HFF-Myc (cell line): ENCODE data around the gene USP34.
A peak's percentile ranks its signal among the peaks of the same experiment; 100 is the strongest.

Experiments used
- DNase-seq: peaks from one replicate; pipeline ENCODE4 v3.0.0-alpha.2; 2011; ENCODE audit warnings: low read depth; ENCODE audit errors: extremely low read depth
- H3K4me3 ChIP-seq: replicated peaks from 2 replicates; pipeline ENCODE4 v1.5.1; 2011; ENCODE audit warnings: low read depth, mild to moderate bottlenecking, control low read depth, low read length
- TF ChIP-seq, protein P1 (sequence below): IDR thresholded peaks from 2 replicates; pipeline ENCODE4 v1.5.1; 2012; ENCODE audit warnings: mild to moderate bottlenecking, low read depth, low read length, control low read depth; ENCODE audit errors: missing control alignments

USP34 gene

DNA sequence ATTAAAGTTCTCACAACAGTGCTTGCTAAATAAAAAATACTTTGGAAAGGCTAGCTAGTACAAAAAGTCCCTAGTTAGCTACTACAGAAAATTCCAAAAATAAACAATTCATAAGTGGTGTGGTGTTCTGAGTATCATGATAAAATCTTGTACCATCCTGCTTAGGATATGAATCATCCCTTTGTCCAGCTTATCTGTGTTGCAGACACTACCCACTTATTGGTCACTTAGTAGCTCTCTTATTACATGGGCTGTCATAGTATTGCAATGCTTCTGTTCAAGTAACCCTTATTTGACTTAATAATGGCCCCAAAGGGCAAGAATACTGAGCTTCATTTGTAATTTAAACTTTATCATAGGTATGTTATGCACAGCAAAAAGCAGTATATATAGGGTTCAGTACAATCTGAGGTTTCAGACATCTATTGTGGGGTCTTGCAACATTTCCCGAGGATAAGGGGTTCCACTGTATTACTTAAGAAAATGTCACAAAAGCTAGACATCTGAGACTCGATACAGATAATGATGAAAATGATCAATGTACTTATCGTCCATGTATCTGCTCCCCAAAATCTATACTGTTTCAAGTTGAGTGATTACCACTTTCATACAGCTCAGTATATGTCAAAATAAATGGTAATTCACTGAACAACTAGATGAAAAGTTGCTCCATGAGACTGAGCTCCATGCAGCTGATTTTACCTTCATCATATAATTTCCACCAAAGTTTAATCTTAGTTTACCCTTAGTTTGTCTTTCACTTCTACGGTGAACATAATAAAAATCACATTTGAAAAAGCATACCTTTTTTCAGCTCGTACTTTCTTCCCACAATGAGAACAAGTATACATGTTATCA, 215.1 kb downstream of the USP34 start:
- TF ChIP-seq, protein P1, sequence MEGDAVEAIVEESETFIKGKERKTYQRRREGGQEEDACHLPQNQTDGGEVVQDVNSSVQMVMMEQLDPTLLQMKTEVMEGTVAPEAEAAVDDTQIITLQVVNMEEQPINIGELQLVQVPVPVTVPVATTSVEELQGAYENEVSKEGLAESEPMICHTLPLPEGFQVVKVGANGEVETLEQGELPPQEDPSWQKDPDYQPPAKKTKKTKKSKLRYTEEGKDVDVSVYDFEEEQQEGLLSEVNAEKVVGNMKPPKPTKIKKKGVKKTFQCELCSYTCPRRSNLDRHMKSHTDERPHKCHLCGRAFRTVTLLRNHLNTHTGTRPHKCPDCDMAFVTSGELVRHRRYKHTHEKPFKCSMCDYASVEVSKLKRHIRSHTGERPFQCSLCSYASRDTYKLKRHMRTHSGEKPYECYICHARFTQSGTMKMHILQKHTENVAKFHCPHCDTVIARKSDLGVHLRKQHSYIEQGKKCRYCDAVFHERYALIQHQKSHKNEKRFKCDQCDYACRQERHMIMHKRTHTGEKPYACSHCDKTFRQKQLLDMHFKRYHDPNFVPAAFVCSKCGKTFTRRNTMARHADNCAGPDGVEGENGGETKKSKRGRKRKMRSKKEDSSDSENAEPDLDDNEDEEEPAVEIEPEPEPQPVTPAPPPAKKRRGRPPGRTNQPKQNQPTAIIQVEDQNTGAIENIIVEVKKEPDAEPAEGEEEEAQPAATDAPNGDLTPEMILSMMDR, result no peak
- peak; percentile 22 for DNase-seq
- H3K4me3 ChIP-seq, result no peak overlapping the region

DNA sequence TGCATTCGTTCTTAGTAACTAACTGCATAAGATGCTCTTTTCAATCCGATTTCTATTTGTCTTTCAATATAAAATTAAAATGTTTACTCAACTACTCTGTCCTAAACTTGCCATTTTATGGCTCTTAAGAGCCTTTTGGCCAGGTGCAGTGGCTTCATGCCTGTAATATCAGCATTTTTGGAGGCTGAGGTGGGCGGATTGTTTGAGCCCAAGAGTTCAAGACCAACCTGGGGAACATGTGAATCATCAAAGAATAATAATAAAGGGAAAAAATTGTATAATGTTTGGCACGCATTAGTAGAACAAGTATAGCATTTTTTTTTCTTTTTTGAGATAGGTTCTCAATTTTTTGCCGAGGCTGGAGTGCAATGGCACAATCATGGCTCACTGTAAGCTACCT, 216.4 kb downstream of the USP34 start:
- no peak for DNase-seq
- TF ChIP-seq, protein P1, result no peak
- H3K4me3 ChIP-seq, result no peak overlapping the region

DNA sequence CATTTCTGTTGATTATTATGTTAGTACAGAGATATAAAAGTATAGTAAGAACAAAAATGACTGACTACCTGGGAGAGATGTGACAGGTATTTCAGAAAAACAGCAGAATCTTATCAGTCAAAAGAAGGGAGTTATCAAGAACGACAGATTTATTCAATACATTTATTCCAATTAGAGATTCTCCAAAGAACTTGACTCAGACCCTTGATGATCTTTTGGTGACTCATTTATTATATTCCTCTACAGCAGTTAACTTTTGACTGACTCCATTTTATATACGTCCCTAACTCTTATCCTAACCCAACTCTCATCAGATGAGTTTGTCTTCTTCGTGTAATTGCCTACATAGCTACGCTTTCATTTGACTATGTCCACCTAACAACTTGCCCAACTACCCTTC, 217.8 kb downstream of the USP34 start:
- no peak overlapping the region for H3K4me3 ChIP-seq
- TF ChIP-seq, protein P1, result no peak
- no peak for DNase-seq

DNA sequence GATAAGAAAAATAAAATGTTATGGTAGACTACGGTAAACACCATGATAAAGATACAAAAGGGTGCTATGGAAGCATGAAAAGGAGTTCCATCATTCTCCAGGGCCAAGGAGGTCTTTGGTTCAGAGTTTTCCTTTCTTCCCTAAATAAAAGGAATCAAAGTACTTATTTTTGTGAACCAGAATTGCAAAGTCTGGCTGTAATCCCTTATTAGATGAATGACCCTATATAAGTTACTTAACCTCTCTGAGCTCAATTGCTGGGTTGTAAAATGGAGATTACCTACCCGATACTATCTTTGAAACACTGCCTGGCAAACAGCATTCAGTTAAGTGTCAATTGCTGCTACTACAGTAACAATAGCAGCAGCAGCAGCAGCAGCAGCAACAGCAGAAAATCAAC, 218.9 kb downstream of the USP34 start:
- no peak for DNase-seq
- no peak overlapping the region for H3K4me3 ChIP-seq
- TF ChIP-seq, protein P1, result no peak

DNA sequence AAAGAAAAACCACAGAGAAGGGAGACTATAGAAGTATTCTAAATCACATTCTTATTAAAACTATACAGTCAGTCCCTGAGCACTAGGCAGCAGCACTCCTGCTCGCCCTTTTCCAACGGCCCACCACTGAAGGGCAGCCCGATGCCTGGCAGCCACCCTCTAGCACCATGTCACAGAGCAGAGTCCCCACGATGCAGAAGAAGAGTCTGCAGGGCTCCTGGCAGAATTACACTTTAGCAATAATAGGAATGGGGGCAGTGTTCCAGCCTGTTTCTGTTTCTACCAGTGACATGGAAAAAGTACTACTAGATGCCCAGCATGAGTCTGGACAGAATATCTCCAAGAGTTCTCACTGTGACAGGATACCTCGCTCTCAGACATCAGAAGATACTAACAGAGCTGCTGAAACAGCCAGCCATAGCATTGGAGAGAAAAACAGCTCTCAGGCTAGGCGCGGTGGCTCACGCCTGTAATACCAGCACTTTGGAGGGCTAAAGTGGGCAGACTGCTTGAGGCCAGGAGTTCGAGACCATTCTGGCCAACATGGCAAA, 221.3 kb downstream of the USP34 start:
- TF ChIP-seq, protein P1, result no peak
- no peak for DNase-seq
- H3K4me3 ChIP-seq, result no peak overlapping the region

DNA sequence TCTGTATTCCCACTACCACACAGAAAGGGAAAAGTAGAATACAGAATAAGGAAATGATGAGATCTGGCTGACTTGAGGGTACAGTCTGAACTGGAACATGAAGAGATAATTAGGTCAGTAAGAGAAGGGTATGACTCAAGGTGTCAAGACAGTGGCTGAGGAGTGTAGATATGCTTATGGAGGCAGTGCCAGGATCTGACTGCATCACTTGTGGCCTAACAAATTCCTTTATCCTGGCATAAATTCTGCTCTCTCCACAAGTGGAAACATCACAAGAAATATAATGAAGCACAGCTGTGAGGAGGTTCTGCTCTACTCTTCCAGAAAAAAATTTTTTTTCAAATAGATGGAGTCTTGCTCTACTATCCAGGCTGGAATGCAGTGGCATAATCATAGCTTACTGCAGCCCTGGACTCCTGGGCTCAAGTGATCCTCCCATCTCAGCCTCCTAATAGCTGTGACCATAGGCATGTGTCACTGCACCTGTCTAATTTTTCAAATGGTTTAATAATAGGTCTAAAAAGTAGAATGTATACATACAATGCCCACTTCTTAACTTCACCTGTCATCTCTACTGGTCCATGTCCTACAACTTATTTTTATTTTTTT, 223.6 kb downstream of the USP34 start:
- TF ChIP-seq, protein P1, result no peak
- H3K4me3 ChIP-seq, result no peak overlapping the region
- DNase-seq, result peak; percentile 48
